ELF-1 (cell line): ENCODE measurements around the gene VCX2.
"Not testable (repeated sequence)": the region's sequence is repeated elsewhere in the genome, so short reads cannot be mapped to it uniquely, and the experiment has no call there.

Source experiments
- DNase-seq: peaks from one replicate; pipeline ENCODE4 v3.0.0-alpha.2; 2016; ENCODE audit warnings: low read depth, low spot score

The VCX2 gene

DNA sequence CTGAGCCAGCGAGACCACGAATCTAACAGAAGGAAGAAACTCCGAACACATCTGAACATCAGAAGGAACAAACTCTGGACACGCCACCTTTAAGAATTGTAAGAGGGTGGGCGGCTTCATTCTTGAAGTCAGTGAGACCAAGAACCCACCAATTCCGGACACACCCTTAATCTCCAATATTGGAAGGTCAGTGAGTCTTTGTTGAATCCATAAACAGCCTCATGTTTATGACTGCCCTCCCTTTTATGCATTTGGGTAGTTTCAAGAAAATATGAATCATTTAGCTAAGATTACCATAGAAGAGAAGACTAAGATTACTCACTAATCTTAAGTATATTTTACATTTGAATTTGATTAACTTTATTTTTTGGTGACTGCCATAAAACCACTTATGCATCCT lies 48.5 kb downstream of the VCX2 start:
- DNase-seq: no peak

DNA sequence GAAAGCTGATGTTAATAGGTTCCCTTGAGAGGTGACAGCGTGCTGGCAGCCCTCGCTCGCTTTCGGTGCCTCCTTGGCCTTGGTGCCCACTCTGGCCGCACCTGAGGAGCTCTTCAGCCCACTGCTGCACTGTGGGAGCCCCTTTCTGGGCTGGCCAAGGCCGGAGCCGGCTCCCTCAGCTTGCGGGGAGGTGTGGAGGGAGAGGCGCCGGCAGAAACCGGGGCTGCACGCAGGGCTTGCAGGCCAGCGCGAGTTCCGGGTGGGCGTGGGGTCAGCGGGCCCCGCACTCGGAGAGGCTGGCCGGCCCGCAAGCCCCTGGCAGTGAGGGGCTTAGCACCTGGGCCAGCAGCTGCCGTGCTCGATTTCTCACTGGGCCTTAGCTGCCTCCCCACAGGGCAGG lies 49.7 kb downstream of the VCX2 start:
- not testable (repeated sequence) for DNase-seq
